Activated CD4-positive, alpha-beta T cell treated with anti-CD3 and anti-CD28 coated beads, Interleukin-2, amount 50 U/mL, for 24 hours (primary cell): ENCODE data around the gene ZNHIT1.

Source experiments
- DNase-seq, 2 donors: peaks; one replicate each; pipeline ENCODE4 v3.0.0-alpha.2; 2020; ENCODE audit warnings: low read depth in 1 of 2, low spot score in 1 of 2

ZNHIT1 gene

GRCh38 chr7:101217388-101218235 is at the start of gene ZNHIT1, which contains the start of gene PLOD3:
Gene ZNHIT1, plus strand, starts transcription at chr7:101218165. Its CDS starts 31 bp downstream, at chr7:101218196.
Gene PLOD3, minus strand, starts transcription at chr7:101217581. Its CDS starts 307 bp downstream, at chr7:101217274.
- peak; percentile 89 to 97 for DNase-seq

GRCh38 chr7:101168412-101169049 is 49.4 kb upstream of the ZNHIT1 start:
- DNase-seq: no peak

GRCh38 chr7:101169110-101169837 is 48.7 kb upstream of the ZNHIT1 start:
- DNase-seq: no peak

GRCh38 chr7:101169838-101170551 is 48.0 kb upstream of the ZNHIT1 start:
- peak; percentile 61 to 67 for DNase-seq

GRCh38 chr7:101170617-101171441 is 47.1 kb upstream of the ZNHIT1 start:
- DNase-seq: no peak

- DNase-seq: no peak
These were observed 46.5 kb upstream of the ZNHIT1 start for GRCh38 chr7:101171442-101171837.

GRCh38 chr7:101172005-101172853 is 45.7 kb upstream of the ZNHIT1 start:
- DNase-seq: no peak

GRCh38 chr7:101172854-101173751 is 44.9 kb upstream of the ZNHIT1 start:
- DNase-seq: no peak

GRCh38 chr7:101173752-101174244 is 44.2 kb upstream of the ZNHIT1 start:
- DNase-seq: peak in 1 of 2 donors; percentile 42

- DNase-seq: no peak
These were observed 43.6 kb upstream of the ZNHIT1 start for GRCh38 chr7:101174322-101174854.

GRCh38 chr7:101175664-101176063 is 42.3 kb upstream of the ZNHIT1 start:
- DNase-seq: no peak

- DNase-seq: no peak
These were observed 40.3 kb upstream of the ZNHIT1 start for GRCh38 chr7:101177644-101178043.

GRCh38 chr7:101179117-101179516 is 38.8 kb upstream of the ZNHIT1 start:
- no peak for DNase-seq

GRCh38 chr7:101179713-101180112 is 38.3 kb upstream of the ZNHIT1 start:
- no peak for DNase-seq

GRCh38 chr7:101180130-101180755 is 37.7 kb upstream of the ZNHIT1 start, which contains the start of gene NAT16:
Gene NAT16, minus strand, starts transcription at chr7:101180293. Its CDS starts 5,486 bp downstream, at chr7:101174807.
- no peak for DNase-seq

GRCh38 chr7:101185258-101185839 is 32.6 kb upstream of the ZNHIT1 start:
- DNase-seq: no peak

- no peak for DNase-seq
These were observed 31.8 kb upstream of the ZNHIT1 start for GRCh38 chr7:101186194-101186593.
